ENCODE data around the gene WEE1. TPM values are rescaled to one million over a fixed set of nuclear protein-coding genes. Genes with fewer than 3 reads are reported as not detected.

WEE1 gene
- total RNA-seq (10 to 100 TPM; 51.6 to 85.0 (median 60.4) TPM), polyA plus RNA-seq (30.0 TPM)
- long read RNA-seq, donor 1, transcript WEE1-202 (11 exons, 2,799 nt), result major isoform, 80 of 171 reads
- long read RNA-seq, donor 1, partial matches to known transcripts, result 77 of 171 reads
- long read RNA-seq, donor 1, other reads (novel, unspliced or antisense), result 12 of 171 reads
- long read RNA-seq, donor 2, transcript WEE1-202 (11 exons, 2,799 nt), result major isoform, 43 of 72 reads
- long read RNA-seq, donor 2, partial matches to known transcripts, result 24 of 72 reads
- long read RNA-seq, donor 2, other reads (novel, unspliced or antisense), result 4 of 72 reads
- long read RNA-seq, donor 3, full-length matches to known transcripts, result 21 of 365 reads
- long read RNA-seq, donor 3, partial matches to known transcripts, result 315 of 365 reads
- long read RNA-seq, donor 3, other reads (novel, unspliced or antisense), result 29 of 365 reads
- long read RNA-seq, donor 4, transcript WEE1-202 (11 exons, 2,799 nt), result major isoform, 27 of 88 reads
- long read RNA-seq, donor 4, partial matches to known transcripts, result 53 of 88 reads
- long read RNA-seq, donor 4, other reads (novel, unspliced or antisense), result 4 of 88 reads

- H3K9me3 ChIP-seq (ENCODE audit: control insufficient read depth, low read length), result no peaks in the 10 kb centered on the region
- DNase-seq (peak; percentile 98 to 100 (median 99)), ATAC-seq (peak; percentile 96 to 97)
- peak within 1 kb of the TSS; percentile 86 for H3K4me3 ChIP-seq (ENCODE audit: low read length)
- peak within 1 kb of the TSS; percentile 96 for H3K27ac ChIP-seq (ENCODE audit: low read length)
- intact Hi-C loops (cut with DNase I), result loop anchor here in 1 of 4 donors (10.0 kb wide), 1 partner anchor 48 kb away; no protein-coding TSS in a partner anchor
- H3K27me3 ChIP-seq (ENCODE audit: control insufficient read depth, insufficient read depth), result no peaks in the 10 kb centered on the region
- WGBS, result under 1% methylated on average over 73 of the region's 73 CpGs
- H3K4me1 ChIP-seq (ENCODE audit: control insufficient read depth, insufficient read depth, low read length), result peaks cover 5% of the 10 kb centered on the region
These were observed at the start of gene WEE1 for GRCh38 chr11:9573052-9573774. Gene WEE1, plus strand, starts transcription at chr11:9573670. Its CDS starts 264 bp downstream, at chr11:9573934.

GRCh38 chr11:9524001-9524400 is 49.5 kb upstream of the WEE1 start:
- WGBS, result 76% methylated on average over 2 of the region's 2 CpGs
- no peaks in the 10 kb centered on the region for H3K4me1 ChIP-seq (ENCODE audit: control insufficient read depth, insufficient read depth, low read length)
- ATAC-seq (no peak), DNase-seq (no peak)
- H3K27ac ChIP-seq (ENCODE audit: low read length), result no peak overlapping the region
- intact Hi-C loops (cut with DNase I), result loop anchor here in 1 of 4 donors (10.0 kb wide), 1 partner anchor 51 kb away; the partner anchor contains the start of gene WEE1
- H3K9me3 ChIP-seq (ENCODE audit: control insufficient read depth, low read length), result no peaks in the 10 kb centered on the region
- H3K27me3 ChIP-seq (ENCODE audit: control insufficient read depth, insufficient read depth), result no peaks in the 10 kb centered on the region
- H3K4me3 ChIP-seq (ENCODE audit: low read length), result no peak overlapping the region

GRCh38 chr11:9525116-9525515 is 48.4 kb upstream of the WEE1 start:
- DNase-seq, result no peak
- Histone ChIP-seq H3K9me3 (ENCODE audit: control insufficient read depth, low read length) (no peaks in the 10 kb centered on the region), H3K4me3 (ENCODE audit: low read length) (no peak overlapping the region), H3K27ac (ENCODE audit: low read length) (no peak overlapping the region), H3K4me1 (ENCODE audit: control insufficient read depth, insufficient read depth, low read length) (peaks cover under 1% of the 10 kb centered on the region), H3K27me3 (ENCODE audit: control insufficient read depth, insufficient read depth) (no peaks in the 10 kb centered on the region)
- 94% methylated on average over 3 of the region's 3 CpGs for WGBS
- intact Hi-C loops (cut with DNase I), result loop anchor here in 1 of 4 donors (10.0 kb wide), 1 partner anchor 50 kb away; the partner anchor contains the start of gene WEE1
- no peak for ATAC-seq

- ATAC-seq (peak; percentile 71 to 76), DNase-seq (no peak)
- peak overlapping the region; percentile 54 for H3K27ac ChIP-seq (ENCODE audit: low read length)
- H3K4me3 ChIP-seq (ENCODE audit: low read length), result no peak overlapping the region
- no peaks in the 10 kb centered on the region for H3K9me3 ChIP-seq (ENCODE audit: control insufficient read depth, low read length)
- H3K27me3 ChIP-seq (ENCODE audit: control insufficient read depth, insufficient read depth), result no peaks in the 10 kb centered on the region
- H3K4me1 ChIP-seq (ENCODE audit: control insufficient read depth, insufficient read depth, low read length), result peaks cover 3% of the 10 kb centered on the region
- WGBS, result 39% methylated on average over 8 of the region's 8 CpGs
- intact Hi-C loops (cut with DNase I), result loop anchor here in 1 of 4 donors (10.0 kb wide), 1 partner anchor 47 kb away; the partner anchor contains the start of gene WEE1
These were observed 45.9 kb upstream of the WEE1 start for GRCh38 chr11:9527481-9528135.

- WGBS, result 88% methylated on average over 1 of the region's 1 CpG
- ATAC-seq (no peak), DNase-seq (no peak)
- no peaks in the 10 kb centered on the region for H3K27me3 ChIP-seq (ENCODE audit: control insufficient read depth, insufficient read depth)
- H3K4me3 ChIP-seq (ENCODE audit: low read length), result no peak overlapping the region
- peaks cover 3% of the 10 kb centered on the region for H3K4me1 ChIP-seq (ENCODE audit: control insufficient read depth, insufficient read depth, low read length)
- intact Hi-C loops (cut with DNase I), result loop anchor here in 1 of 4 donors (10.0 kb wide), 1 partner anchor 47 kb away; the partner anchor contains the start of gene WEE1
- H3K9me3 ChIP-seq (ENCODE audit: control insufficient read depth, low read length), result no peaks in the 10 kb centered on the region
- H3K27ac ChIP-seq (ENCODE audit: low read length), result no peak overlapping the region
These were observed 45.4 kb upstream of the WEE1 start for GRCh38 chr11:9528136-9528501.

- peaks cover 3% of the 10 kb centered on the region for H3K4me1 ChIP-seq (ENCODE audit: control insufficient read depth, insufficient read depth, low read length)
- H3K9me3 ChIP-seq (ENCODE audit: control insufficient read depth, low read length), result no peaks in the 10 kb centered on the region
- H3K27ac ChIP-seq (ENCODE audit: low read length), result no peak overlapping the region
- WGBS, result 76% methylated on average over 12 of the region's 12 CpGs
- H3K27me3 ChIP-seq (ENCODE audit: control insufficient read depth, insufficient read depth), result no peaks in the 10 kb centered on the region
- H3K4me3 ChIP-seq (ENCODE audit: low read length), result no peak overlapping the region
- intact Hi-C loops (cut with DNase I), result loop anchor here in 1 of 4 donors (10.0 kb wide), 1 partner anchor 46 kb away; the partner anchor contains the start of gene WEE1
- no peak for ATAC-seq
- no peak for DNase-seq
These were observed 44.7 kb upstream of the WEE1 start for GRCh38 chr11:9528573-9529333.

GRCh38 chr11:9529334-9529650 is 44.2 kb upstream of the WEE1 start:
- Histone ChIP-seq H3K4me3 (ENCODE audit: low read length) (no peak overlapping the region), H3K9me3 (ENCODE audit: control insufficient read depth, low read length) (no peaks in the 10 kb centered on the region), H3K27ac (ENCODE audit: low read length) (no peak overlapping the region), H3K27me3 (ENCODE audit: control insufficient read depth, insufficient read depth) (no peaks in the 10 kb centered on the region), H3K4me1 (ENCODE audit: control insufficient read depth, insufficient read depth, low read length) (peaks cover 3% of the 10 kb centered on the region)
- intact Hi-C loops (cut with DNase I), result loop anchor here in 1 of 4 donors (10.0 kb wide), 1 partner anchor 46 kb away; the partner anchor contains the start of gene WEE1
- 62% methylated on average over 3 of the region's 3 CpGs for WGBS
- peak; percentile 81 for ATAC-seq
- peak; percentile 69 to 82 (median 82) for DNase-seq

- H3K27me3 ChIP-seq (ENCODE audit: control insufficient read depth, insufficient read depth), result no peaks in the 10 kb centered on the region
- H3K27ac ChIP-seq (ENCODE audit: low read length), result no peak overlapping the region
- H3K4me3 ChIP-seq (ENCODE audit: low read length), result no peak overlapping the region
- H3K4me1 ChIP-seq (ENCODE audit: control insufficient read depth, insufficient read depth, low read length), result peaks cover 3% of the 10 kb centered on the region
- H3K9me3 ChIP-seq (ENCODE audit: control insufficient read depth, low read length), result no peaks in the 10 kb centered on the region
- intact Hi-C loops (cut with DNase I), result loop anchor here in 1 of 4 donors (10.0 kb wide), 1 partner anchor 85 kb away; no protein-coding TSS in a partner anchor
- 62% methylated on average over 9 of the region's 9 CpGs for WGBS
- peak; percentile 22 to 53 for ATAC-seq
- no peak for DNase-seq
These were observed 43.3 kb upstream of the WEE1 start for GRCh38 chr11:9530020-9530621.

GRCh38 chr11:9530901-9531625 is 42.4 kb upstream of the WEE1 start:
- DNase-seq, result no peak
- H3K4me3 ChIP-seq (ENCODE audit: low read length), result no peak overlapping the region
- no peak for ATAC-seq
- H3K27me3 ChIP-seq (ENCODE audit: control insufficient read depth, insufficient read depth), result no peaks in the 10 kb centered on the region
- H3K9me3 ChIP-seq (ENCODE audit: control insufficient read depth, low read length), result no peaks in the 10 kb centered on the region
- 97% methylated on average over 8 of the region's 8 CpGs for WGBS
- intact Hi-C loops (cut with DNase I), result loop anchor here in 1 of 4 donors (10.0 kb wide), 1 partner anchor 84 kb away; no protein-coding TSS in a partner anchor
- no peak overlapping the region for H3K27ac ChIP-seq (ENCODE audit: low read length)
- H3K4me1 ChIP-seq (ENCODE audit: control insufficient read depth, insufficient read depth, low read length), result peaks cover 3% of the 10 kb centered on the region

Data from right cardiac atrium (tissue), 5 donors.